ENCODE data around the gene ALCAM.

ALCAM gene

DNA sequence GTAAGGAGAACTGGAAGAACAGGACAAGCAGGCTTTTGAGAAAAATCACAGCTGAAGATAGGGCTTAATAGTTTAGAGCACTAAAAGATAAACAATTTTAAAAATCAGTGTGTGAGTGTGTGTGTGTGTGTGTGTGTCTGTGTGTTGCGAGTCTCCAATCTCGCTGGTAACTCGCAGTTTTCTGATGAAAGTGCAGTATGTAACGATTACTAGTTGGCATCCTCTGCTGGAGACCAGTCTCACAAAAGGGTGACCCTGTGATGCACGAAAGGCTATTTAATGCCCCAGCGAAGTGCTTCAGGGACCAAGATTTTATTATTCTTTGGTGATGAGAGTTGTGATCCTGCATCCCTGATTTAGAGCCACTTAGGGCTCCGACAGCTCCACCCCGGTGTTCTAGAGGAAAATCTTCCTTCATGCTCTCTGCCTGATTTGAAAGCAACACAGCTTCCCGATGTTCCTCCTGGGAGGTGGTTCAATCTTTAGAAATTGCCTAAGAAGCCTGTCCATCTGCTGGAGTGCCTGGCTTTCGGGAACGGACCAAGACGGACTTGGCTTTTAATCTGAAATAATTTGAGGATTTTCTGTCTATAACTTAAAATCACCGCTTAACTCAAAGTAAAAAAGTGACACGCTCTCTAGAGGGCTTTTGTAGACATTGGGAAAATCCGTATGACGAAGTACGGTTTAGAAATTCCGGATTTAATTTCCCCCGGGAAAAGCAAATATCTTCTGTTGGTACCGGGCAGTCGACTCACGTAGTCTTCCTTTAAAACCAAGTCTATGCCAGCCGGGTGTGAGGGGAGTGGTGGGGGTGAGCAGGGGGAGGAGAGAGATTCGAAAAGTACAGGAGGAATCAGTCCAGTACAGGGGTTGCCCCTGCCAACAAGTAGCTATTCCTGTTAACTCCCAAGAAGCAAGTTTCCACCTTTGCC, 1.1 kb upstream of the ALCAM start:
- no peaks in the 10 kb centered on the region for H3K36me3 ChIP-seq (ENCODE audit: insufficient read depth, low read length)
- peak overlapping the region; percentile 70 for H3K9ac ChIP-seq (ENCODE audit: low read depth, low read length)
- no peaks in the 10 kb centered on the region for H3K9me3 ChIP-seq (ENCODE audit: control insufficient read depth, insufficient read depth, low read length)
- H3K4me1 ChIP-seq (ENCODE audit: insufficient read depth, low read length), result peaks cover 10% of the 10 kb centered on the region; the same call in 1 of the 2 replicates

GRCh38 chr3:105367063-105367405, 325 bp downstream of the ALCAM start:
- H3K36me3 ChIP-seq (ENCODE audit: insufficient read depth, low read length), result no peaks in the 10 kb centered on the region
- H3K9me3 ChIP-seq (ENCODE audit: control insufficient read depth, insufficient read depth, low read length), result no peaks in the 10 kb centered on the region
- peaks cover 12% of the 10 kb centered on the region; the same call in 1 of the 2 replicates for H3K4me1 ChIP-seq (ENCODE audit: insufficient read depth, low read length)
- H3K9ac ChIP-seq (ENCODE audit: low read depth, low read length), result peak overlapping the region; percentile 73

DNA sequence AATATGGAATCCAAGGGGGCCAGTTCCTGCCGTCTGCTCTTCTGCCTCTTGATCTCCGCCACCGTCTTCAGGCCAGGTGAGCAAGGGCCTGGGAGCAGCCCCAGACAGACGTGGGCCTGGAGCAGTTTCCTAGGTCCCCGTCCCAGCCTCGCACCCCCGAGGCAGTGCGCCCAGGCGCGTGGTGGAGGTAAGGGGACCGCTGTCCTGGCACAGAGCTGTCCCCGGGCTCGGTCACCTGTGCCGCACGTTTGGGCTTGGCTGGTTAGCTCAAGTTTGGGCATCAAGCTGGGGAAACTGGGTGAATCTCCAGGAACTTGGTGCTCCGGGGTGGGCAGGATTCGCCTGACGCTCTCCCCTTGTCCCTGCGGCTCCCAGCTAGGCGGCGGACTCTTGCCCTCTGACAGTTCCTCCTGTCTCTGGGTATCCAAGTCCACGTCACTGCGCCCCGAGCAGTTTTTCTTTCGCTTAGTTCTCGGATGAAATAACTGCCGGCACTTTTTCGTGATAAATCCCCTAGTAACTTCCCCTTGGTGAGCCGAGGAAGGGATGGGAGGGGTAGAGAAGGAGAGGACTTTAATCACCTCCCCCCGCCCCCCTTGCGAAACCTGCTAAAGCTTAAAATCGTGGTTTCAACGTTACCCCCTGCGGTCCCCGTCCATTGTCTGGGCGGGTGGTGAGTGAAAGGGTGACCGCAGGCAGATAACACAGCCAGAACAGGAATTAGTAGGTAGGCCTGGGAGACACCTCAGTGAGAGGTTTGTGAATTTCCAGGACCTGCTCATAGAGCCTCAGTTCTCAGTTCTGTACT, 901 bp downstream of the ALCAM start:
- Histone ChIP-seq H3K9me3 (ENCODE audit: control insufficient read depth, insufficient read depth, low read length) (no peaks in the 10 kb centered on the region), H3K9ac (ENCODE audit: low read depth, low read length) (peak overlapping the region; percentile 73), H3K4me1 (ENCODE audit: insufficient read depth, low read length) (peaks cover 12% of the 10 kb centered on the region; the same call in 1 of the 2 replicates)

DNA sequence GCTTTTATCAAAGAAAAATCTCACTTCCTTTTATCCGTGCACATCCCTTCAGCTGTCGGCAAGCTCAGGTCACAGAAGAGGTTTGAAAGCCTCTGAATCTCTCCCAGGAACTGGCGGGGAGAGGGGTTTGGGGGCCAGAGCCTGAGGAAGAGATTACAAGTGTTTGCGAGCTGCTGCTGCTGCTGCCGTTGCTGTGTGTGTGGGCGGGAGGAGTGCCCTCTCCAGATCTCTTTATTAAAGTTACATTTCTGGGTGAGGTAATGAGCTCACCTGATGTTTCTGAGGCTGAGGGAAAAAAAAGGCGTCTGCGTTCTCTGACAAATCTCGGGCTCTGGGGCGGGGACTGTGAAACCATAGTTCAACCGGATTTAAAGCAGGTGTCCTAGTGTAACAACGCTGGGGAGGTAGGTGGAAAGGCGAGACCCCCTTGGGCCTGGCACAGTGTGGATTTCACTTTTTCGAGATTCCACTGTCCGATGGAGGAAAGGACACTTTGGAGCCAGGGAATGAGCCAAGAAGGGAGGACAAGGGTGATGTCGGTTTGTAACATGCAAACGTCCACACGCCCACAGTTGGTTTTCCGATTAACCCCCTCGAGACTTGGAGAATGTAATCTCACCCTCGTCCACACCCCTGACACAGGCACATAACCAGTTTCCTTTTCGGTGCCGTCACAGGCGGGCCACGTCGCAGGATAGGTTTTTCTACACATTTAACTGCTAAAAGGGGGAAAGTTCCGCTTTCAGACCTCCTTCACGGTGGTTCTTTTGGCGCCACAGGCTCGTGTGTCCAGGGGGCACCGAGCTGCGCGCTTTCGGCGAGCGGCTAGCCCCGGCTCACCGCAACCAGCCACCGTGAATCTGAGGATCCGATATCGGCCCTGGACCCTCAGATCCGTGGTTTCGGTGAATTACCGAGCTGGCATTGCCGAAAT, 2.1 kb downstream of the ALCAM start:
- Histone ChIP-seq H3K36me3 (ENCODE audit: insufficient read depth, low read length) (no peaks in the 10 kb centered on the region), H3K9ac (ENCODE audit: low read depth, low read length) (peak overlapping the region; percentile 73), H3K4me1 (ENCODE audit: insufficient read depth, low read length) (peaks cover 12% of the 10 kb centered on the region; the same call in 1 of the 2 replicates), H3K9me3 (ENCODE audit: control insufficient read depth, insufficient read depth, low read length) (no peaks in the 10 kb centered on the region)

More for the DNA sequence above, 901 bp downstream of the ALCAM start:
- no peaks in the 10 kb centered on the region for H3K36me3 ChIP-seq (ENCODE audit: insufficient read depth, low read length)

DNA sequence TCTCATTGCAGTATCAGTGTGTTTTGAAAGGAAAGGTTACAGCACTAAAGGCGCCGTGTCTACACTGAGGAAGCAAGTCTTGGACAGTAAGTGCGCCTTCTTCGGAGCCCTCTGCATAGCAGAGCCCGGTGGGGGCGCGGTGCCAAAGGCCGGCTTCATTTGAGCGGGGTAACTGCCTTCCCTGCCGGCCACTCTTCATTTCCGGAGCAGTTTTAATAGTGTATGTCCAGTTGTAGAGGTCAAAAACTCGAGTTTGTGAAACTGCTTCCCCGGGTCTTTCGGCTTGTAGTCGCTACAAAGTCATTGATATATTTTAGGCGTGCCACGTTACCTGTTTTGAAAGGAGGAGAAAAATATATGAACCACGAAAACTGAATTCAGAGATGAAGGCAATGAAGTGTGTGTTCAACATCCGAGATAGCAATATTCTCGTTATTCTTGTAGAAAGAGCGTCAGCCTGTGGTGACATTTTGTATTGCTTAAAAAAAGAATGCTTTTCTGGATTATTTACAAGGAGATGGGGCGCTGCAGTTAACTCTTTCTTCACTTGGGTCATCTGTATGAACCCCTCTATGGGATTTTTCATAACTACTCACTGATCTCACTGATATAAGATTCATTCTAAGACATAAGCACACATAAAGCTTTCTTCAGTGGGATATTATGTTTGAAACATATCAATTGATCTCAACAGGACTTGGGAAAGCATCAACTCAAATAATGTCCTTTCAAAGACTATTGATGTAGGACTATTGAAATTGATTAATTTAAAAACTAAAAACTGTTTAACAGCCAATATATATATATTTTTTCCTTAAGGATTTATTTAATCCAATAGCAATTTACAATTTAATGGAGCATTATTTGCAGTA, 3.0 kb downstream of the ALCAM start:
- peaks cover 3% of the 10 kb centered on the region; the same call in 1 of the 2 replicates for H3K4me1 ChIP-seq (ENCODE audit: insufficient read depth, low read length)
- peak overlapping the region; percentile 73 for H3K9ac ChIP-seq (ENCODE audit: low read depth, low read length)
- no peaks in the 10 kb centered on the region for H3K9me3 ChIP-seq (ENCODE audit: control insufficient read depth, insufficient read depth, low read length)
- no peaks in the 10 kb centered on the region for H3K36me3 ChIP-seq (ENCODE audit: insufficient read depth, low read length)

DNA sequence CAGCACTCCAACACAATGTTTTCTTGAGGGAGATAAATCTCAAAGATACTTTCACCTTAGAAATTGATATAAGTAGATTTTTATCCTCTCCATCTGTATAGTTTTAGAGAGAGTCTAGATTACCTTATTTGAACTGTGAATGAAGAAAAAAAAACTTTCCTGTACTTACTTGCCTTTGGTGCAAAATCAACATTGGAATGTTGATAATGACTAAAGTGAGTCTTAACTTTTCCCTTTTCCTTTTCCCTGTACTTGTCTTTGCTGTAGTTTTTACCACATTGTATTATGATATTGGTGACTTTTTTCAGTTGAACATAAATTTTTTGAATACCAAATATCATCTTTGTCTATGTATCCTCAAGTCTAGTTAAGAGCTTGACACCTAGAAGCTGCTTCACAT, 6.7 kb downstream of the ALCAM start:
- Histone ChIP-seq H3K9me3 (ENCODE audit: control insufficient read depth, insufficient read depth, low read length) (no peaks in the 10 kb centered on the region), H3K36me3 (ENCODE audit: insufficient read depth, low read length) (no peaks in the 10 kb centered on the region), H3K4me1 (ENCODE audit: insufficient read depth, low read length) (peaks cover 9% of the 10 kb centered on the region; the same call in 1 of the 2 replicates), H3K9ac (ENCODE audit: low read depth, low read length) (no peak overlapping the region)

DNA sequence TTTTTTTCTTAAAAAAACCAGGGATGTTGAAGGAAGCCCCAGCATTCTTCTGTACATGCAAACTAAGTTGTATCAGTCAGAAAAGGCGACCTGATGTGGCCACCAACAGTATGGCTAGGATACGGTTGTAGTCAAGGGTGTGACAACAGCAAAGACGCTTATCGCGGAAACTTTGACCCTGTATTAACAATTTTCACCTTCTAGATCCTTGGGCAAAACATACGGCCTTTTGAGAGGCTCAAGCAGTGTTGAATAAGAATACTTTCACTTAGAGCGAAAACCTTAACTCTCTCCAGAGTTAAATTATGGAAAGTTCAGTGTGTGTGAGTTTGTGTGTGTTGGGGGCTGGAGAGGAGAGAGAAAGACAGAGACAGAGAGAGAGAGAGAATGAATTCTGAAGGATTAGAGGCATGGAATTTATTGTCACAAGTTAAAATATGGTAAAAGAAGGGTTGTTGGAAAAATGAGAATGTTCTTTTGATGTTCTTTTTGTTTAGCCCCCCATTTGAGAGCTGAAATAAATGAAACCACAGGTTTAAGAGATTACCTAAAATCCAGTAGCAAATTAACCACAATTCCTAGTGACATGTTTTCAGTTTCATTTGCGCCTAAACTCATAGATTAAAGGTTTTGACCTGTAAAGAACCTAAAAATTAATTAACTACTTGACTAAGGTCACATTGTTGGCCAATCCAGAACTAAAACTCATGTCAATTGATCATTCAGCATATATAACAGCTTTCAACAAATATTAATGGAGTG, 9.2 kb downstream of the ALCAM start:
- H3K4me1 ChIP-seq (ENCODE audit: insufficient read depth, low read length), result peaks cover 6% of the 10 kb centered on the region; the same call in 1 of the 2 replicates
- no peak overlapping the region for H3K9ac ChIP-seq (ENCODE audit: low read depth, low read length)
- no peaks in the 10 kb centered on the region for H3K9me3 ChIP-seq (ENCODE audit: control insufficient read depth, insufficient read depth, low read length)
- H3K36me3 ChIP-seq (ENCODE audit: insufficient read depth, low read length), result no peaks in the 10 kb centered on the region

- H3K36me3 ChIP-seq (ENCODE audit: insufficient read depth, low read length), result no peaks in the 10 kb centered on the region
- no peak overlapping the region for H3K9ac ChIP-seq (ENCODE audit: low read depth, low read length)
Measured at GRCh38 chr3:105377716-105378115, 11.0 kb downstream of the ALCAM start.

DNA sequence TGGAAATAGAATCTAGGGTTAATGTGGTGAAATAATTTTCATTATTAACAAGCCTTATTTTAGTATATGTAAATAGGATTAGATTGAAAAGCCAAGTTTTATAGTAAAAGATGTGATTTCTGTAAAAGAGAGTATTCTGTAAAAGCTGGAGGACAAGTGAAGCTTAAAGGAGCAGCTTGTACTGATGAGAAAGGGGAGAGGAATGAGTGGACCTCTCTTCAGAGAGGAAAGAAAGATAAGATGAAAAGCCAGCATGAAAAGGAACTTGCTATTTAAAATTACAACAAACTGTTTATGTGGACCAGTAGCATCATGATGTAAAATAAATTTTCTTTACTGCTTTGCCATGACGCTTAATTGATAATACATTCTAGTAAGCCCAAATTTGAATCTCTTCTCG, 18.5 kb downstream of the ALCAM start:
- H3K4me1 ChIP-seq (ENCODE audit: insufficient read depth, low read length), result no peaks in the 10 kb centered on the region
- no peak overlapping the region for H3K9ac ChIP-seq (ENCODE audit: low read depth, low read length)
- H3K36me3 ChIP-seq (ENCODE audit: insufficient read depth, low read length), result no peaks in the 10 kb centered on the region
- no peaks in the 10 kb centered on the region for H3K9me3 ChIP-seq (ENCODE audit: control insufficient read depth, insufficient read depth, low read length)

More at GRCh38 chr3:105377716-105378115, 11.0 kb downstream of the ALCAM start:
- H3K4me1 ChIP-seq (ENCODE audit: insufficient read depth, low read length), result peaks cover 6% of the 10 kb centered on the region; the same call in 1 of the 2 replicates
- H3K9me3 ChIP-seq (ENCODE audit: control insufficient read depth, insufficient read depth, low read length), result no peaks in the 10 kb centered on the region

GRCh38 chr3:105385819-105386508, 19.3 kb downstream of the ALCAM start:
- H3K36me3 ChIP-seq (ENCODE audit: insufficient read depth, low read length), result no peaks in the 10 kb centered on the region
- no peaks in the 10 kb centered on the region for H3K9me3 ChIP-seq (ENCODE audit: control insufficient read depth, insufficient read depth, low read length)
- no peaks in the 10 kb centered on the region for H3K4me1 ChIP-seq (ENCODE audit: insufficient read depth, low read length)
- no peak overlapping the region for H3K9ac ChIP-seq (ENCODE audit: low read depth, low read length)

GRCh38 chr3:105387122-105387751, 20.5 kb downstream of the ALCAM start:
- no peaks in the 10 kb centered on the region for H3K4me1 ChIP-seq (ENCODE audit: insufficient read depth, low read length)
- H3K9me3 ChIP-seq (ENCODE audit: control insufficient read depth, insufficient read depth, low read length), result no peaks in the 10 kb centered on the region
- no peak overlapping the region for H3K9ac ChIP-seq (ENCODE audit: low read depth, low read length)
- H3K36me3 ChIP-seq (ENCODE audit: insufficient read depth, low read length), result no peaks in the 10 kb centered on the region

DNA sequence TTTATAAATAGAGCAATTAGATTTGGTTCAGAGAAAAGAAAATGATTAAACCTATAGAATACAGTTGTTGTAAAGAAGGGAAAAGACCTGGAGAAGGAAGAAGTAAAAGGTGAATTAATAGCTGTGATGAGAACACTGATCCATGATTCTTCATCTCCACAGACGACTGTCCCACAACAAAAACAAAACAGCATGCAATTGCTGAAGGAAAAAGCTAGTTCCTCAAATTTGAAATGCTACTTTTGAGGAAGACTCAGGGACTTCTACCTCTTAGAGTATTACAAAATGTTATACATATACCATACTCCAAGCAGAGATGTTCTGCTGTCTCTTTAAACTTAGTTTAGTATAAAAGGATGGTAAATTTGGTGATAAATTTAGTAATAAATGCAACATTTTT, 21.5 kb downstream of the ALCAM start:
- H3K9ac ChIP-seq (ENCODE audit: low read depth, low read length), result no peak overlapping the region
- H3K9me3 ChIP-seq (ENCODE audit: control insufficient read depth, insufficient read depth, low read length), result no peaks in the 10 kb centered on the region
- no peaks in the 10 kb centered on the region for H3K36me3 ChIP-seq (ENCODE audit: insufficient read depth, low read length)
- no peaks in the 10 kb centered on the region for H3K4me1 ChIP-seq (ENCODE audit: insufficient read depth, low read length)
